K562 (cell line): ENCODE data around the gene ARF4. TPM values are rescaled to one million over a fixed set of nuclear protein-coding genes. Genes with fewer than 3 reads are reported as not detected.

Source experiments
- ATF7 ChIP-seq: fragments of 450-650 bp; IDR thresholded peaks from 2 replicates; pipeline ENCODE4 v1.7.1; 2014; ENCODE audit warnings: mild to moderate bottlenecking, moderate library complexity
- MBD2 ChIP-seq: sonication (generic); IDR thresholded peaks from 2 replicates; pipeline ENCODE4 v1.6.1; 2016; ENCODE audit warnings: low read depth, borderline replicate concordance
- MECOM ChIP-seq: fragments of 250-450 bp; sonication (Bioruptor Pico); IDR thresholded peaks from 2 replicates; pipeline ENCODE4 v1.8.0; 2022; ENCODE audit warnings: inconsistent platforms
- NFATC3 ChIP-seq: fragments of 450-650 bp; IDR thresholded peaks from 2 replicates; pipeline ENCODE4 v1.6.1; 2017; ENCODE audit warnings: mild to moderate bottlenecking
- ZNF232 ChIP-seq: sonication (generic); formaldehyde crosslinking; IDR thresholded peaks from 2 replicates; pipeline ENCODE4 v1.8.0; 2022; ENCODE audit warnings: mild to moderate bottlenecking, missing genetic modification reagents
- ZNF282 ChIP-seq: sonication (generic); formaldehyde crosslinking; IDR thresholded peaks from 2 replicates; pipeline ENCODE4 v1.8.1; 2023; ENCODE audit warnings: missing genetic modification reagents
- polyA plus RNA-seq, 8 experiments: library from polyadenylated mRNA; depleted of rRNA in 4 of 8; stranded (reverse) in 5 of 8; unstranded in 3 of 8; fragments of >200 nt; fragmentation: Nextera tagmentation in 2 of 8; fragmentation: Illumina TruSeq in 1 of 8; extraction: Ambion mirVana in 2 of 8; extraction: Trizol in 1 of 8; gene quantifications; 2 replicates each; pipeline versions ENCODE4 v1.2.1 to v1.2.3, GENCODE V29; 2011 to 2014; ENCODE audit warnings: inconsistent platforms in 1 of 8, missing spikeins in 1 of 8
- total RNA-seq, 7 experiments: library from RNA; depleted of rRNA in 6 of 7; stranded (reverse); fragments of >200 nt in 6 of 7; fragmentation: Illumina TruSeq in 2 of 7; extraction: Trizol in 2 of 7; gene quantifications; 2 replicates each; pipeline versions ENCODE4 v1.2.1 to v1.2.3, GENCODE V29; 2011 to 2021; ENCODE audit warnings: low replicate concordance in 1 of 7
- TF ChIP-seq, protein P1 (sequence below): fragments of 200-600 bp; sonication (generic); IDR thresholded peaks from one replicate; pipeline ENCODE4 v1.6.1; 2012; ENCODE audit warnings: mild to moderate bottlenecking, low read depth, low read length, inconsistent platforms
- TF ChIP-seq, protein P2 (sequence below): fragments of 450-650 bp; IDR thresholded peaks from 2 replicates; pipeline ENCODE4 v1.6.1; 2017; ENCODE audit warnings: antibody characterized with exemption, mild to moderate bottlenecking
- TF ChIP-seq, protein P3 (sequence below): sonication (generic); formaldehyde crosslinking; IDR thresholded peaks from 2 replicates; pipeline ENCODE4 v1.8.0; 2022; ENCODE audit warnings: missing genetic modification reagents, mild to moderate bottlenecking, borderline replicate concordance
- TF ChIP-seq, protein P4 (sequence below), 2 experiments: fragments of 250-450 bp in 1 of 2; fragments of 450-650 bp in 1 of 2; sonication (Bioruptor Pico) in 1 of 2; IDR thresholded peaks; 2 replicates each; pipeline versions ENCODE4 v1.6.1 to v1.8.0; 2016 to 2021; ENCODE audit warnings: mild to moderate bottlenecking in 2 of 2, moderate library complexity in 2 of 2, missing compliant biosample characterization in 1 of 2, missing genetic modification characterization in 1 of 2

The ARF4 gene
- total and polyA plus RNA-seq, 9 of the 15 experiments (the other 6 are each of a cell fraction or from before 2014, with no cell fraction given), result 41.1 to 273 (median 83.8) TPM

DNA sequence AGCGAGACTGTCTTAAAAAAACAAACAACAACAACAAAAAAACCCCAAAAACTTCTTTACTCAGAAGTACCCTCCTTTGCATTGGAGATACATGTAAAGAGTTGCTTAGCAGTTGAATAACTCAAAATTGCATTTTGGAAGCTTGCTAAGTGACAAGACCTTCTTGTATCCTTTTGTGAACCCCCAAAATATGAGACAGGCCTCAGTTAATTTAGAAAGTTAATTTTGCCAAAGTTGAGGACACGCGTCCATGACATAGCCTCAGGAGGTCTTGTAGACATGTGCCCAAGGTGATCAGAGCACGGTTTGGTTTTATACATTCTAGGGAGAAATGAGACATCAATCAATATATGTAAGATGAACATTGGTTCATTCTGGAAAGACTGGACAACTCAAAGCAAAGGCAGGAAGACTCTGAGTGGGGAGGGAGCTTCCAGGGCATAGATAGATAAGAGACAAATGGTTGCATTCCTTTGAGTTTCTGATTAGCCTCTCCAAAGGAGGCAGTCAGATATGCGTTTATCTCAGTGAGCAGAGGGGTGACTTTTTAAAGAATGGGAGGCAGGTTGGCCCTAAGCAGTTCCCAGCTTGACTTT lies 1.7 kb upstream of the ARF4 start (continued):
- TF ChIP-seq, protein P1, sequence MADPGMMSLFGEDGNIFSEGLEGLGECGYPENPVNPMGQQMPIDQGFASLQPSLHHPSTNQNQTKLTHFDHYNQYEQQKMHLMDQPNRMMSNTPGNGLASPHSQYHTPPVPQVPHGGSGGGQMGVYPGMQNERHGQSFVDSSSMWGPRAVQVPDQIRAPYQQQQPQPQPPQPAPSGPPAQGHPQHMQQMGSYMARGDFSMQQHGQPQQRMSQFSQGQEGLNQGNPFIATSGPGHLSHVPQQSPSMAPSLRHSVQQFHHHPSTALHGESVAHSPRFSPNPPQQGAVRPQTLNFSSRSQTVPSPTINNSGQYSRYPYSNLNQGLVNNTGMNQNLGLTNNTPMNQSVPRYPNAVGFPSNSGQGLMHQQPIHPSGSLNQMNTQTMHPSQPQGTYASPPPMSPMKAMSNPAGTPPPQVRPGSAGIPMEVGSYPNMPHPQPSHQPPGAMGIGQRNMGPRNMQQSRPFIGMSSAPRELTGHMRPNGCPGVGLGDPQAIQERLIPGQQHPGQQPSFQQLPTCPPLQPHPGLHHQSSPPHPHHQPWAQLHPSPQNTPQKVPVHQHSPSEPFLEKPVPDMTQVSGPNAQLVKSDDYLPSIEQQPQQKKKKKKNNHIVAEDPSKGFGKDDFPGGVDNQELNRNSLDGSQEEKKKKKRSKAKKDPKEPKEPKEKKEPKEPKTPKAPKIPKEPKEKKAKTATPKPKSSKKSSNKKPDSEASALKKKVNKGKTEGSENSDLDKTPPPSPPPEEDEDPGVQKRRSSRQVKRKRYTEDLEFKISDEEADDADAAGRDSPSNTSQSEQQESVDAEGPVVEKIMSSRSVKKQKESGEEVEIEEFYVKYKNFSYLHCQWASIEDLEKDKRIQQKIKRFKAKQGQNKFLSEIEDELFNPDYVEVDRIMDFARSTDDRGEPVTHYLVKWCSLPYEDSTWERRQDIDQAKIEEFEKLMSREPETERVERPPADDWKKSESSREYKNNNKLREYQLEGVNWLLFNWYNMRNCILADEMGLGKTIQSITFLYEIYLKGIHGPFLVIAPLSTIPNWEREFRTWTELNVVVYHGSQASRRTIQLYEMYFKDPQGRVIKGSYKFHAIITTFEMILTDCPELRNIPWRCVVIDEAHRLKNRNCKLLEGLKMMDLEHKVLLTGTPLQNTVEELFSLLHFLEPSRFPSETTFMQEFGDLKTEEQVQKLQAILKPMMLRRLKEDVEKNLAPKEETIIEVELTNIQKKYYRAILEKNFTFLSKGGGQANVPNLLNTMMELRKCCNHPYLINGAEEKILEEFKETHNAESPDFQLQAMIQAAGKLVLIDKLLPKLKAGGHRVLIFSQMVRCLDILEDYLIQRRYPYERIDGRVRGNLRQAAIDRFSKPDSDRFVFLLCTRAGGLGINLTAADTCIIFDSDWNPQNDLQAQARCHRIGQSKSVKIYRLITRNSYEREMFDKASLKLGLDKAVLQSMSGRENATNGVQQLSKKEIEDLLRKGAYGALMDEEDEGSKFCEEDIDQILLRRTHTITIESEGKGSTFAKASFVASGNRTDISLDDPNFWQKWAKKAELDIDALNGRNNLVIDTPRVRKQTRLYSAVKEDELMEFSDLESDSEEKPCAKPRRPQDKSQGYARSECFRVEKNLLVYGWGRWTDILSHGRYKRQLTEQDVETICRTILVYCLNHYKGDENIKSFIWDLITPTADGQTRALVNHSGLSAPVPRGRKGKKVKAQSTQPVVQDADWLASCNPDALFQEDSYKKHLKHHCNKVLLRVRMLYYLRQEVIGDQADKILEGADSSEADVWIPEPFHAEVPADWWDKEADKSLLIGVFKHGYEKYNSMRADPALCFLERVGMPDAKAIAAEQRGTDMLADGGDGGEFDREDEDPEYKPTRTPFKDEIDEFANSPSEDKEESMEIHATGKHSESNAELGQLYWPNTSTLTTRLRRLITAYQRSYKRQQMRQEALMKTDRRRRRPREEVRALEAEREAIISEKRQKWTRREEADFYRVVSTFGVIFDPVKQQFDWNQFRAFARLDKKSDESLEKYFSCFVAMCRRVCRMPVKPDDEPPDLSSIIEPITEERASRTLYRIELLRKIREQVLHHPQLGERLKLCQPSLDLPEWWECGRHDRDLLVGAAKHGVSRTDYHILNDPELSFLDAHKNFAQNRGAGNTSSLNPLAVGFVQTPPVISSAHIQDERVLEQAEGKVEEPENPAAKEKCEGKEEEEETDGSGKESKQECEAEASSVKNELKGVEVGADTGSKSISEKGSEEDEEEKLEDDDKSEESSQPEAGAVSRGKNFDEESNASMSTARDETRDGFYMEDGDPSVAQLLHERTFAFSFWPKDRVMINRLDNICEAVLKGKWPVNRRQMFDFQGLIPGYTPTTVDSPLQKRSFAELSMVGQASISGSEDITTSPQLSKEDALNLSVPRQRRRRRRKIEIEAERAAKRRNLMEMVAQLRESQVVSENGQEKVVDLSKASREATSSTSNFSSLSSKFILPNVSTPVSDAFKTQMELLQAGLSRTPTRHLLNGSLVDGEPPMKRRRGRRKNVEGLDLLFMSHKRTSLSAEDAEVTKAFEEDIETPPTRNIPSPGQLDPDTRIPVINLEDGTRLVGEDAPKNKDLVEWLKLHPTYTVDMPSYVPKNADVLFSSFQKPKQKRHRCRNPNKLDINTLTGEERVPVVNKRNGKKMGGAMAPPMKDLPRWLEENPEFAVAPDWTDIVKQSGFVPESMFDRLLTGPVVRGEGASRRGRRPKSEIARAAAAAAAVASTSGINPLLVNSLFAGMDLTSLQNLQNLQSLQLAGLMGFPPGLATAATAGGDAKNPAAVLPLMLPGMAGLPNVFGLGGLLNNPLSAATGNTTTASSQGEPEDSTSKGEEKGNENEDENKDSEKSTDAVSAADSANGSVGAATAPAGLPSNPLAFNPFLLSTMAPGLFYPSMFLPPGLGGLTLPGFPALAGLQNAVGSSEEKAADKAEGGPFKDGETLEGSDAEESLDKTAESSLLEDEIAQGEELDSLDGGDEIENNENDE, result no peak
- no peak for TF ChIP-seq ZNF232 (CRISPR knock-in tag)
- TF ChIP-seq, protein P2, sequence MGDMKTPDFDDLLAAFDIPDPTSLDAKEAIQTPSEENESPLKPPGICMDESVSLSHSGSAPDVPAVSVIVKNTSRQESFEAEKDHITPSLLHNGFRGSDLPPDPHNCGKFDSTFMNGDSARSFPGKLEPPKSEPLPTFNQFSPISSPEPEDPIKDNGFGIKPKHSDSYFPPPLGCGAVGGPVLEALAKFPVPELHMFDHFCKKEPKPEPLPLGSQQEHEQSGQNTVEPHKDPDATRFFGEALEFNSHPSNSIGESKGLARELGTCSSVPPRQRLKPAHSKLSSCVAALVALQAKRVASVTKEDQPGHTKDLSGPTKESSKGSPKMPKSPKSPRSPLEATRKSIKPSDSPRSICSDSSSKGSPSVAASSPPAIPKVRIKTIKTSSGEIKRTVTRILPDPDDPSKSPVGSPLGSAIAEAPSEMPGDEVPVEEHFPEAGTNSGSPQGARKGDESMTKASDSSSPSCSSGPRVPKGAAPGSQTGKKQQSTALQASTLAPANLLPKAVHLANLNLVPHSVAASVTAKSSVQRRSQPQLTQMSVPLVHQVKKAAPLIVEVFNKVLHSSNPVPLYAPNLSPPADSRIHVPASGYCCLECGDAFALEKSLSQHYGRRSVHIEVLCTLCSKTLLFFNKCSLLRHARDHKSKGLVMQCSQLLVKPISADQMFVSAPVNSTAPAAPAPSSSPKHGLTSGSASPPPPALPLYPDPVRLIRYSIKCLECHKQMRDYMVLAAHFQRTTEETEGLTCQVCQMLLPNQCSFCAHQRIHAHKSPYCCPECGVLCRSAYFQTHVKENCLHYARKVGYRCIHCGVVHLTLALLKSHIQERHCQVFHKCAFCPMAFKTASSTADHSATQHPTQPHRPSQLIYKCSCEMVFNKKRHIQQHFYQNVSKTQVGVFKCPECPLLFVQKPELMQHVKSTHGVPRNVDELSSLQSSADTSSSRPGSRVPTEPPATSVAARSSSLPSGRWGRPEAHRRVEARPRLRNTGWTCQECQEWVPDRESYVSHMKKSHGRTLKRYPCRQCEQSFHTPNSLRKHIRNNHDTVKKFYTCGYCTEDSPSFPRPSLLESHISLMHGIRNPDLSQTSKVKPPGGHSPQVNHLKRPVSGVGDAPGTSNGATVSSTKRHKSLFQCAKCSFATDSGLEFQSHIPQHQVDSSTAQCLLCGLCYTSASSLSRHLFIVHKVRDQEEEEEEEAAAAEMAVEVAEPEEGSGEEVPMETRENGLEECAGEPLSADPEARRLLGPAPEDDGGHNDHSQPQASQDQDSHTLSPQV, result 0 out of 2 replicates have a peak, but pooled peaks have one; percentile 16
- TF ChIP-seq, protein P3, sequence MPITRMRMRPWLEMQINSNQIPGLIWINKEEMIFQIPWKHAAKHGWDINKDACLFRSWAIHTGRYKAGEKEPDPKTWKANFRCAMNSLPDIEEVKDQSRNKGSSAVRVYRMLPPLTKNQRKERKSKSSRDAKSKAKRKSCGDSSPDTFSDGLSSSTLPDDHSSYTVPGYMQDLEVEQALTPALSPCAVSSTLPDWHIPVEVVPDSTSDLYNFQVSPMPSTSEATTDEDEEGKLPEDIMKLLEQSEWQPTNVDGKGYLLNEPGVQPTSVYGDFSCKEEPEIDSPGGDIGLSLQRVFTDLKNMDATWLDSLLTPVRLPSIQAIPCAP (CRISPR knock-in tag), result no peak
- TF ChIP-seq MECOM (CRISPR knock-in tag), result no peak
- TF ChIP-seq, protein P4, sequence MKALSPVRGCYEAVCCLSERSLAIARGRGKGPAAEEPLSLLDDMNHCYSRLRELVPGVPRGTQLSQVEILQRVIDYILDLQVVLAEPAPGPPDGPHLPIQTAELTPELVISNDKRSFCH (CRISPR knock-in tag; IDR thresholded peaks at IDR 0.05), result no peak
- TF ChIP-seq, protein P4 (tag; IDR thresholded peaks at IDR 0.05), result no peak
- no peak for TF ChIP-seq NFATC3
- TF ChIP-seq ATF7, result no peak
- TF ChIP-seq MBD2, result no peak; the same call in 1 of the 2 replicates
- no peak for TF ChIP-seq ZNF282 (CRISPR knock-in tag)
